GM18526 (cell line): ENCODE data around the gene ZNF335.

Experiments
- POLR2A ChIP-seq: IDR thresholded peaks from 3 replicates; pipeline ENCODE4 v1.6.1; 2011; ENCODE audit not compliant: insufficient read length; ENCODE audit errors: extremely low read depth

The ZNF335 gene

GRCh38 chr20:45918779-45919537 lies 53.0 kb downstream of the ZNF335 start:
- no peak for TF ChIP-seq POLR2A

- no peak for TF ChIP-seq POLR2A
These were observed 53.7 kb downstream of the ZNF335 start for GRCh38 chr20:45918182-45918737.

GRCh38 chr20:45917790-45918141 lies 54.2 kb downstream of the ZNF335 start:
- no peak for TF ChIP-seq POLR2A

- no peak for TF ChIP-seq POLR2A
These were observed 58.9 kb downstream of the ZNF335 start for GRCh38 chr20:45913116-45913515.

GRCh38 chr20:45912344-45912682 lies 59.7 kb downstream of the ZNF335 start:
- TF ChIP-seq POLR2A: no peak

GRCh38 chr20:45911486-45912343 lies 60.3 kb downstream of the ZNF335 start, which contains the start of gene PLTP:
TSS of gene PLTP (minus strand) at chr20:45912155. CDS start at chr20:45911452, 703 bp downstream.
- TF ChIP-seq POLR2A: no peak

GRCh38 chr20:45910670-45911485 lies 61.1 kb downstream of the ZNF335 start:
- TF ChIP-seq POLR2A: peak; percentile 64

- no peak for TF ChIP-seq POLR2A
These were observed 62.0 kb downstream of the ZNF335 start for GRCh38 chr20:45909817-45910669.

- TF ChIP-seq POLR2A: no peak
These were observed 62.6 kb downstream of the ZNF335 start for GRCh38 chr20:45909336-45909808.

GRCh38 chr20:45908084-45908483 lies 63.9 kb downstream of the ZNF335 start:
- TF ChIP-seq POLR2A: no peak

GRCh38 chr20:45907219-45907948 lies 64.6 kb downstream of the ZNF335 start:
- TF ChIP-seq POLR2A: no peak

- TF ChIP-seq POLR2A: no peak
These were observed 66.4 kb downstream of the ZNF335 start for GRCh38 chr20:45905505-45906079.
